K562 (cell line): ENCODE data around the gene PLSCR3.

ENCODE experiments used
- HCFC1 ChIP-seq: IDR thresholded peaks from 2 replicates; pipeline ENCODE4 v1.6.1; 2012; ENCODE audit warnings: low read depth, low read length, improper control_type of control experiment
- TRIM28 ChIP-seq: fragments of 450-650 bp; IDR thresholded peaks from 2 replicates; pipeline ENCODE4 v1.6.1; 2017

- no peak for TF ChIP-seq TRIM28
- no peak for TF ChIP-seq HCFC1
These were observed 24.3 kb upstream of the PLSCR3 start for GRCh38 chr17:7418472-7419152.
